SU-DHL-6 (cell line): ENCODE data around the gene PNMA5.

Source experiments
- EZH2phosphoT487 ChIP-seq: fragments of 200-600 bp; sonication (generic), shearing (Covaris generic); conservative IDR thresholded peaks from 2 replicates; pipeline ENCODE4 v1.6.1; 2018; ENCODE audit warnings: mild to moderate bottlenecking, antibody characterized with exemption, low read length, moderate library complexity, mixed read lengths
- TF ChIP-seq, protein P1 (sequence below): fragments of 200-600 bp; sonication (generic); IDR thresholded peaks from one replicate; pipeline ENCODE4 v1.5.1; 2017; ENCODE audit warnings: antibody characterized with exemption, mild to moderate bottlenecking, low read length, moderate library complexity; ENCODE audit not compliant: insufficient read depth, poor library complexity, severe bottlenecking

DNA sequence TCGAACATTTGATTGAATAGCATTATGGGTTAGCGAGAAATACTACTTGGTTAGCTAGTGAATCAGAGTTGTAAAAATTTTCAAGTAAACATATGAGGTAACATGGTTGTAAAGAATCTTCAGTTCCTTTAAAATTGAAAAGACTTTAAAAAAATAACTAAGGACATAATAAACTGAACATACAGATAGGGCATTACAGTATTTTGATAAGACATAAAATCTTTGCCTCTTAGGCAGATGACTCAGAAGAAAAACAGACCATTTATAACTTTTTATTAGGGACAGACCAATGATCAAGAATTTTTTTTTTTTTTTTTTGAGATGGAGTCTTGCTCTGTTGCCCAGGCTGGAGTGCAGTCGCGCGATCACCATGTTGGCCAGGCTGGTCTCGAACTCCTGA is 43.1 kb downstream of the PNMA5 start:
- TF ChIP-seq, protein P1, sequence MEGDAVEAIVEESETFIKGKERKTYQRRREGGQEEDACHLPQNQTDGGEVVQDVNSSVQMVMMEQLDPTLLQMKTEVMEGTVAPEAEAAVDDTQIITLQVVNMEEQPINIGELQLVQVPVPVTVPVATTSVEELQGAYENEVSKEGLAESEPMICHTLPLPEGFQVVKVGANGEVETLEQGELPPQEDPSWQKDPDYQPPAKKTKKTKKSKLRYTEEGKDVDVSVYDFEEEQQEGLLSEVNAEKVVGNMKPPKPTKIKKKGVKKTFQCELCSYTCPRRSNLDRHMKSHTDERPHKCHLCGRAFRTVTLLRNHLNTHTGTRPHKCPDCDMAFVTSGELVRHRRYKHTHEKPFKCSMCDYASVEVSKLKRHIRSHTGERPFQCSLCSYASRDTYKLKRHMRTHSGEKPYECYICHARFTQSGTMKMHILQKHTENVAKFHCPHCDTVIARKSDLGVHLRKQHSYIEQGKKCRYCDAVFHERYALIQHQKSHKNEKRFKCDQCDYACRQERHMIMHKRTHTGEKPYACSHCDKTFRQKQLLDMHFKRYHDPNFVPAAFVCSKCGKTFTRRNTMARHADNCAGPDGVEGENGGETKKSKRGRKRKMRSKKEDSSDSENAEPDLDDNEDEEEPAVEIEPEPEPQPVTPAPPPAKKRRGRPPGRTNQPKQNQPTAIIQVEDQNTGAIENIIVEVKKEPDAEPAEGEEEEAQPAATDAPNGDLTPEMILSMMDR = no peak
- no peak for TF ChIP-seq EZH2phosphoT487
